ENCODE data around the gene STAG3.
"Not testable (repeated sequence)": the region's sequence is repeated elsewhere in the genome, so short reads cannot be mapped to it uniquely, and the experiment has no call there.

DNA sequence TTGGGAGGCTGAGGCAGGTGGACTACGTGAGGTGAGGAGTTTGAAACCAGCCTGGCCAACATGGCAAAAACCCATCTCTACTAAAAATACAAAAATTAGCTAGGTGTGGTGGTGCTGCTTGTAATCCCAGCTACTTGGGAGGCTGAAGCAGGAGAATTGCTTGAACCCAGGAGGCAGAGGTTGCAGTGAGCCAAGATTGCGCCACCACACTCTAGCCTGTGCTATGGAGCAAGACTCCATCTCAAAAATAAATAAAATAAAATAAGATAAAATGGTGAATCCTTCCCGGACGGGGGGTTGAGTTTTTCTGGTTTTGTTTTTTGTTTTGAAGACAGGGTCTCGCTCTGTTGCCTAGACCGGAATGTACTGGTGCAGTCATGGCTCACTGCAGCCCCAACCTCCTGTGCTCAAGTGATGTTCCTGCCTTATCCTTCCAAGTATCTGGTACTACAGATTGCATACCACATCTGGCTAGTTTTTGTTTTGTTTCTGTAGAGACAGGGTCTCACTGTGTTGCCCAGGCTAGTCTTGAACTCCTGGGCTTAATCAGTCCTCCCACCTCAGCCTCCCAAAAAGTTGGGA, 14.7 kb downstream of the STAG3 start:
- TF ChIP-seq, protein P1, sequence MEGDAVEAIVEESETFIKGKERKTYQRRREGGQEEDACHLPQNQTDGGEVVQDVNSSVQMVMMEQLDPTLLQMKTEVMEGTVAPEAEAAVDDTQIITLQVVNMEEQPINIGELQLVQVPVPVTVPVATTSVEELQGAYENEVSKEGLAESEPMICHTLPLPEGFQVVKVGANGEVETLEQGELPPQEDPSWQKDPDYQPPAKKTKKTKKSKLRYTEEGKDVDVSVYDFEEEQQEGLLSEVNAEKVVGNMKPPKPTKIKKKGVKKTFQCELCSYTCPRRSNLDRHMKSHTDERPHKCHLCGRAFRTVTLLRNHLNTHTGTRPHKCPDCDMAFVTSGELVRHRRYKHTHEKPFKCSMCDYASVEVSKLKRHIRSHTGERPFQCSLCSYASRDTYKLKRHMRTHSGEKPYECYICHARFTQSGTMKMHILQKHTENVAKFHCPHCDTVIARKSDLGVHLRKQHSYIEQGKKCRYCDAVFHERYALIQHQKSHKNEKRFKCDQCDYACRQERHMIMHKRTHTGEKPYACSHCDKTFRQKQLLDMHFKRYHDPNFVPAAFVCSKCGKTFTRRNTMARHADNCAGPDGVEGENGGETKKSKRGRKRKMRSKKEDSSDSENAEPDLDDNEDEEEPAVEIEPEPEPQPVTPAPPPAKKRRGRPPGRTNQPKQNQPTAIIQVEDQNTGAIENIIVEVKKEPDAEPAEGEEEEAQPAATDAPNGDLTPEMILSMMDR (IDR thresholded peaks at IDR 0.05), result not testable (repeated sequence)
- not testable (repeated sequence) for TF ChIP-seq POLR2A (IDR thresholded peaks at IDR 0.05)
